Cerebellar nuclear complex (tissue), 1 donor: ENCODE data around the gene LSAMP.

Experiments
- DNase-seq, 2 experiments: peaks; one replicate each; lab custom pipeline; 2025; lab: John Stamatoyannopoulos, UW

The LSAMP gene

DNA sequence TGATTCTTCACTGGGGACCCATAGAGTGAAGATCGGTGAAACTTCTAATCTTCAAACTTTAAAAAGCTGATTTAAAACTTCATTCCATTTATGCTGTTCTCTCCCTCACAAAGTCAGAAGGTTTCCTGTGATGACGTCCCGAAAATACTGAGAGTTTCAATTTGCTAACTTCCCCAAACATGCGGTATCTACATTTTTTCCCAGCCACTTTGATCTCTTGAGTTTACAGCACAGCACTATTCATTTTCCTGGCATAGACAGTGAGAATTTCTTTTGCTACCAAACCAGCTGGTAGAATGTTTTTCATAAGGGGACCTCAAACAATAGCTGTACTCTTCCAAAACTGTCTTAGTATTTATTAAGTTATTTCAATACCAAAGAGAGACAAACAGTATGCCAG lies 156.8 kb downstream of the LSAMP start:
- no peak for DNase-seq

DNA sequence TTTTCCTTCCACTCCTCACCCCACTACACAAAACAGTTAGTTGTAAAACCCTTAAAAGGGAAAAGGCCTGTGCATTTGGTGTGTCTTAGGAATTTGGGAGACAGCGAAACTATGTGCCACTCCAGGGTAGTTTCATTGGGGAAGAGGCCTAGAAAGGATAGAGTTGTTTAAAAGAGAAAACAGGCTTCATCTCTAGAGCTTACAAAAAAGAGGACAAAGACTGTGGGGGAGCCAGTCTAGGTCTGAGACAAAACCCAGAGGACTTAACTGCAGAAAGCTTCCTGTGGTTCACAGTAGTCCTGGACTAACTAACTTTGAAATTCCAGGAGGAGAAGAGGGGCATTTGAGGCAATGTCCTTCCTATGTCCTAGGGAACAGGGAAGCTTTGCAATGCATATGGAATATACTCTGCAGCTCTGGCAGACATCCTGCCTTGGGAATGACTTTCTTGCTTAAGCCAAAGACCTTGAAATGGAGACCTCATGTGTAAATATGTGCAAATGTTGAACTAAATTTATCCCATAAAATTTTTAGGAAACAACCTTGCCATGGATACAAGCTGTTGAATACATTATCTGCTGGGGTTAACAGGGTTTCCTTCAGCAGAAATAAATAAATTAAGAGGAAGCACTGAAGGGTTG lies 159.4 kb downstream of the LSAMP start:
- no peak for DNase-seq

GRCh38 chr3:116281313-116282143 lies 163.8 kb downstream of the LSAMP start:
- no peak for DNase-seq

DNA sequence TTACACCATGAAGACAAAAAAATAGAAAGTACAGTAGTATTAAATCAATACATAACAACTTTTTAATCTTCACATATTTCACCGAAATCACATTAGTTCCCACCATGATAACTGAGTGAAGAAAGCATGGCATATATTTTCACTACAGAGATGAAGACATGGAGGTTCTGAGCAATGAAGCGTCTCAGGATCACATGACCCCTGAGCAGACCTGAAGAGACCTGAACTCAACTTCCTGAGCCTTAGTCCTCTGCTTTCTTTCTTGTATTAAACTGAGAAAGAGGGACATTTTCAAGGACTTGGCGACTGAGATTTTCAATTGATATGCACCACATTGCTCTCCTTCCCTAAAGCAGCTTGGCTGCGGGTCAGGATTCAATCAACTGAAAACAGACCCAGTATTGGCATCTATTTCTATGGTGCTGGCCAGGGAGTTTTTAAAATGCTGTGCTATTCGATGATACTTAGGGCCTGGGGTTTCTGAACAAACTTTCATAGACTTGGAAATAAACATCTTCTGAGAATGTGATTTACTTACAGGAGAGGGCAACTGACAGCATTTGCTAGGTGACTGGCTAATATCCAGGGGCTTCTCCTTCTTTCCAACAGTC lies 165.1 kb downstream of the LSAMP start:
- peak in 1 of 2 experiments; percentile 49 for DNase-seq

- no peak for DNase-seq
Observed at GRCh38 chr3:116276675-116277074, 168.6 kb downstream of the LSAMP start.

DNA sequence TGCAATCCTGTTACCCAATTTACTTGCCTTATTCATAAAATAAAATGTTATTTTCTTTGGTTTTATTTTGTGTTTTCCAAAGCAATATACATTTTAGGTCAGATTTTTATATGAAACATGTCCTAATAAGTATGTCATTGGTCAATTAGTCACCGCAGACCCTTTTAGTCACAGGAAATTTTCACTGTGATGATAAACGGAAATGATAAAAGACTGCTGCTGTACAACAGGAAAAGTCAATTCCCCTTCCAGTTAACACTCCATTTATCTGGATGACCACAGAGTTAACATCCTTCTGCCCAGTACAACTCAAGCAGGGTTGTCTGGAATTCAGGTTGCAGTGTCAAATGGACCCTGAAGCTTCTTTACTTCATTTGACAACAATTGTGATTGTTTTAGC lies 175.2 kb downstream of the LSAMP start:
- no peak for DNase-seq

GRCh38 chr3:116267116-116267515 lies 178.2 kb downstream of the LSAMP start:
- DNase-seq: no peak

- DNase-seq: no peak
Observed at GRCh38 chr3:116265976-116266584, 179.2 kb downstream of the LSAMP start.

- no peak for DNase-seq
Observed at GRCh38 chr3:116265320-116265695, 180.0 kb downstream of the LSAMP start.

- no peak for DNase-seq
Observed at GRCh38 chr3:116264546-116265319, 180.6 kb downstream of the LSAMP start.

DNA sequence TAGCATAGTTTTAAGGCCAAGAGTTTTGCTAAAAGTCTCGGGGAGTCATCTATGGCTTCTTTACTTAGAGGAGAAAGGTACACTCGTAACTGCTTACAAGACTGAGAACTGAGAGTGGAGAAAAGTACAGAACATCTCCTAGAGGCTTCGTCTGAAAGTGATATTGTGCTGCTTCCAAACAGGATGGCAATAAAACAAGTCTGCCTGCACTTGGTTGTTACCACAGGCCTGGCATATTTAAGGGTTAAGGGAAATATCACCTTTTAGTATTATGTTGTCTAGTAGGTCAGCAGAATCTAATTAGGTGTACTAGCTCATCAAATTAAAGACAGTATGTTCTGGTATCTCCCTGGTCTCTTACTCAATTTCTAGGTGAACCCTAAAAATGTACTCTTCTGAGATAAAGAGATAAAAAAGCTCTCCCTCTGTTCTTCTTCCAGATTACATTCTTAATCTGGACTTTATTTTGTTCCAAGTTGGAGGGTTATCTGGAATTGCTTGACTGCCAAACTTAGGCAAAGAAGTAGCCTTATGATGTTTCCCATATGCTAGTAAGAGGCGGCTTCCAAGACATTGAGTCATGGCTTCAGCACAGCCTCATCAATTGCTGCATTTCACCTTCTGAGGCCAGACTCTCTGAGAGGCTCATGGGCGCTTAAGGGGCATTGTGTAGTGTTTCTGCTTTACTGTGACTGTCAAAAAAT lies 181.3 kb downstream of the LSAMP start:
- no peak for DNase-seq

DNA sequence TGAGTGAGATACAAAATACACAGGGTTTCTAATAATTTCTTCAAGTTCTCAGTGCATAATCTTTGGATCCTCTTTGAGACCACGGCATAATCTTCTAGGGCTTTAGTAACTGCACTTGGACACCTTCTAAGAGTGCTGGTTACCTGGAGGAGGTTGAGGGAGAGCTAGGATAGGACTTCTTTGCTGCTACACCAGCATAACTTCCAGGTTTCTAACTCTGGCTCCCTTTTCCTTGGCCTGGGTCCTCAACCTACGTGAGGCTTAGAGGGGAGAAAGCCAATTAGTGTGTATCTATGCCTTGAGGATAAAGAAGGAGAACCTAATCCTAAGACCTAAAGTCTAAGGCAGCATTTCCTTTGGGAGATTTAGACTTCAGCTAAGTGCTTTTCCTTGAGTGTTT lies 184.8 kb downstream of the LSAMP start:
- DNase-seq: no peak

- DNase-seq: no peak
Observed at GRCh38 chr3:116259984-116260383, 185.3 kb downstream of the LSAMP start.

DNA sequence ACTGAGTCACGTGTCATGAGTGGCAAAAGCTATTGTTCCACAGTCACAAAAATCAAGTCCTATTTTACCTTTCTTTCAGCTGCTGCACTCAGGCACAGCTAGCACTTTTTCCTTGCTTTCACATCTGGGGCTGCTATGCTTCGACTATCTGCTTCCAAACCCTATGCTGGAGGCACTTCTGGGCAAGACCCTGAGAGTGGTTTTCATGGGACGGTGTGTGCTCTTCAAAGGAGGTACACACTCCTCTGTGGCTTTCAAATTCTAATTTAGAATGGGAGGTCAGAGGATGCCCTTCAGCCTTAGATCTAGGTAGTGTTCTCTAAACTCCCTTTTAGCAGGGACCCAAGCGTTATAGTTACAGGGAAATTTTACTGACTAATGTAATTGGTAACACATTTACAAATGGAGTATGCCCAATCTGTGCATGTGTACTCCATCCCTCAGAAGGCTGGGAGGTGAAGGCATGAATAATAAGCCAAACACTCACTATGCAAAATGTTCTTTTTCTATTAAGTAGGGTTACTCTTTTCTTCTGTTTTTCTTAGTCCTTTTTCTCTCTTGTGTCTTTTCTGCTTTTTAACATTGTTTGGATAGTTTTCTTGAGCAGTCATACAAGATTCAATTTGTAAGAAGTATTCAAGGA lies 188.3 kb downstream of the LSAMP start:
- DNase-seq: no peak

DNA sequence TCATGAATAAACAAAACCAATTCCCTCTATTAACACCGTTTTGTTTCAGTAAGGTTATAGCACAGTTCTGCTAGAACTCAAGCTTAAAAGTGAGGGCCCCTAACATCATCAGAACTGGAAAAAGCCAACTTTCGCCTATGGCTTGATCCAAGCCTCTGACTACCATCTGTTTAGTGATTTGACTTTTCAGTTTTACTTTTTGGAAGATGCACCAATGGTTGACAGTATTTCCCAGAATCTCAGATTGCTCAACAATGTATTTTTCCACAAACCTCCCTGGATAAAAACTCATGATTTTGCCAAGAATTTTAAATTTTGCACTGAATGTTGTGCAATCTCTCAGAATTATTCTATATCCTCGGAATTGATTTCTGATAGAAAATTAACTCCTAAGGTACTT lies 190.7 kb downstream of the LSAMP start:
- no peak for DNase-seq

GRCh38 chr3:116253511-116253910 lies 191.8 kb downstream of the LSAMP start:
- DNase-seq: no peak

- DNase-seq: no peak
Observed at GRCh38 chr3:116247605-116248004, 197.7 kb downstream of the LSAMP start.

GRCh38 chr3:116246406-116246980 lies 198.8 kb downstream of the LSAMP start:
- DNase-seq: peak; percentile 69 to 94

- no peak for DNase-seq
Observed at GRCh38 chr3:116242825-116243224, 202.5 kb downstream of the LSAMP start.

- no peak for DNase-seq
Observed at GRCh38 chr3:116241677-116242076, 203.6 kb downstream of the LSAMP start.
